Esophagus squamous epithelium (tissue), 4 donors: ENCODE results near the gene LMLN.
"Not testable (repeated sequence)": the region's sequence is repeated elsewhere in the genome, so short reads cannot be mapped to it uniquely, and the experiment has no call there.

Experiments
- CTCF ChIP-seq, 6 experiments: fragments of 450-650 bp in 4 of 6; fragments of 200-600 bp in 2 of 6; sonication (generic) in 2 of 6; IDR thresholded peaks; one replicate each; pipeline ENCODE4 v1.5.1; 2016 to 2019; ENCODE audit warnings: antibody characterized with exemption in 6 of 6, mild to moderate bottlenecking in 4 of 6, moderate library complexity in 4 of 6
- POLR2A ChIP-seq, 4 donors: fragments of 450-650 bp; IDR thresholded peaks; one replicate each; pipeline ENCODE4 v1.6.1; 2017; ENCODE audit warnings: antibody characterized with exemption in 4 of 4, mild to moderate bottlenecking in 4 of 4, moderate library complexity in 3 of 4

- TF ChIP-seq CTCF, POLR2A (IDR thresholded peaks at IDR 0.05): not testable (repeated sequence)
These were observed 32.4 kb upstream of the LMLN start for GRCh38 chr3:197927578-197927977.
